ENCODE data around the gene C6orf120. TPM values are rescaled to one million over a fixed set of nuclear protein-coding genes. Genes with fewer than 3 reads are reported as not detected.

The C6orf120 gene
- total RNA-seq, 1 donor from 2014 or later: 42.9 TPM

DNA sequence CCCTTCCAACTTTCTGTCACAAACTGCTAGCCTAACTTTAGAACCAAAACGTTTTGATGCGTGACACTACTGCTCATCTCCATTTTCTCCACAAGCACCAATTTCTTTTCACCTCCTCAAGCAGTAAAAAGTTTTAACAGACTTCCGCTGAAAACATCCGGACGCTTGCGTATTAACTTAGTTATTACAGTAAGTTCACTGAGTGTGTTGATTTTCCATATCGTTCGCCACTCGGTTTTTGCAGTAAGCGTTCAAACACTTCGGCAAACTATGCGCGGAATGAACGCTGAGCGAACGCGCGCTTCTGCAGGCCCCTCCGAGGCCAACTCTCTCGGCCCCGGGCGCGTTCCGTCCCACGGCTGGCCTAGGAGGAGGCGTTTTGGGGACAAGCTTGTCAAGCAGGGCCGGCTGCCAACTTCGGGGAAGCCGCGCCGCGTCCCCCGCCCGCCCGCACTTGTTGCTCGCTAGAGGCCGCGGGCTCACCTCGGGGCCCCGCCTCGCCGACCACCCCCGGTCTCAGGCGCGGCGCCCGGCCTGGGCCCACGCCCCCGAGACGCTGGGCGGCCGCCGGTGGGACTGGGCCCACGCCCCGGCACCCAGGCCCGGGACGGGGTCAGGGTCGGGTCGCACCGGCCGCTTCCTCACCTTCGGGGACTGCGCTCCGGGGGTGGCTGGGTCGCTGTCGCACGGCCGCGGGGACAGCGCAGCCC is 21.4 kb downstream of the C6orf120 start:
- Histone ChIP-seq H3K36me3 (ENCODE audit: control insufficient read depth, insufficient read depth, low read length) (no peaks in the 10 kb centered on the region), H3K27me3 (ENCODE audit: control insufficient read depth, insufficient read depth, low read length) (no peaks in the 10 kb centered on the region), H3K4me3 (ENCODE audit: low read depth, low read length) (peak overlapping the region; percentile 71)
- TF ChIP-seq, protein P1, sequence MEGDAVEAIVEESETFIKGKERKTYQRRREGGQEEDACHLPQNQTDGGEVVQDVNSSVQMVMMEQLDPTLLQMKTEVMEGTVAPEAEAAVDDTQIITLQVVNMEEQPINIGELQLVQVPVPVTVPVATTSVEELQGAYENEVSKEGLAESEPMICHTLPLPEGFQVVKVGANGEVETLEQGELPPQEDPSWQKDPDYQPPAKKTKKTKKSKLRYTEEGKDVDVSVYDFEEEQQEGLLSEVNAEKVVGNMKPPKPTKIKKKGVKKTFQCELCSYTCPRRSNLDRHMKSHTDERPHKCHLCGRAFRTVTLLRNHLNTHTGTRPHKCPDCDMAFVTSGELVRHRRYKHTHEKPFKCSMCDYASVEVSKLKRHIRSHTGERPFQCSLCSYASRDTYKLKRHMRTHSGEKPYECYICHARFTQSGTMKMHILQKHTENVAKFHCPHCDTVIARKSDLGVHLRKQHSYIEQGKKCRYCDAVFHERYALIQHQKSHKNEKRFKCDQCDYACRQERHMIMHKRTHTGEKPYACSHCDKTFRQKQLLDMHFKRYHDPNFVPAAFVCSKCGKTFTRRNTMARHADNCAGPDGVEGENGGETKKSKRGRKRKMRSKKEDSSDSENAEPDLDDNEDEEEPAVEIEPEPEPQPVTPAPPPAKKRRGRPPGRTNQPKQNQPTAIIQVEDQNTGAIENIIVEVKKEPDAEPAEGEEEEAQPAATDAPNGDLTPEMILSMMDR (IDR thresholded peaks at IDR 0.05; ENCODE audit: insufficient read depth, low read length, poor library complexity, severe bottlenecking): no peak
- DNase-seq (ENCODE audit: low read depth): no peak

DNA sequence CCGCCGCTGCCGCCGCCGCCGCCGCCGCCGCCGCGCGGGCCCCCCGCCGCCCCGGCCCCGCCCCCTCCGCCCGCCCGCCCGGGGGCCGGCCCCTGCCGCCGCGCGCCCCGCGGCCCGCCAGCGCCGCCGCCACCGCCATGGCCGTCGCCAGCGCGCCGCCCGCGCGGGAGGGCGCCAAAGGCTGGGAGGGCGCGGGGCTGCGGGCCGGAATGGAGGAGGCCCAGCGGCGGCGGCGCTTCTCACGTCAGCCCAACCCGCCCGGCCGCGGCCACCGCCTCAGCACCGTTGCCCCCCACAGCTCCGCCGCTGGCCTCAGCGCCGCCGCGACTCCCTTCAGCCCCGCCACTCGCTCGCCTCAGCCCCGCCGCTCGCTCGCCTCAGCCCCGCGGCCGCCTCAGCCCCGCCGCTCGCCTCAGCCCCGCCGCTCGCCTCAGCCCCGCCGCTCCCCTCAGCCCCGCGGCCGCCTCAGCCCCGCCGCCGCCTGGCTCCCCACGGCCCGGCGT is 22.1 kb downstream of the C6orf120 start:
- Histone ChIP-seq H3K36me3 (ENCODE audit: control insufficient read depth, insufficient read depth, low read length) (no peaks in the 10 kb centered on the region), H3K27me3 (ENCODE audit: control insufficient read depth, insufficient read depth, low read length) (no peaks in the 10 kb centered on the region), H3K4me3 (ENCODE audit: low read depth, low read length) (peak overlapping the region; percentile 71)
- TF ChIP-seq, protein P1 (IDR thresholded peaks at IDR 0.05; ENCODE audit: insufficient read depth, low read length, poor library complexity, severe bottlenecking): no peak
- DNase-seq (ENCODE audit: low read depth): no peak

DNA sequence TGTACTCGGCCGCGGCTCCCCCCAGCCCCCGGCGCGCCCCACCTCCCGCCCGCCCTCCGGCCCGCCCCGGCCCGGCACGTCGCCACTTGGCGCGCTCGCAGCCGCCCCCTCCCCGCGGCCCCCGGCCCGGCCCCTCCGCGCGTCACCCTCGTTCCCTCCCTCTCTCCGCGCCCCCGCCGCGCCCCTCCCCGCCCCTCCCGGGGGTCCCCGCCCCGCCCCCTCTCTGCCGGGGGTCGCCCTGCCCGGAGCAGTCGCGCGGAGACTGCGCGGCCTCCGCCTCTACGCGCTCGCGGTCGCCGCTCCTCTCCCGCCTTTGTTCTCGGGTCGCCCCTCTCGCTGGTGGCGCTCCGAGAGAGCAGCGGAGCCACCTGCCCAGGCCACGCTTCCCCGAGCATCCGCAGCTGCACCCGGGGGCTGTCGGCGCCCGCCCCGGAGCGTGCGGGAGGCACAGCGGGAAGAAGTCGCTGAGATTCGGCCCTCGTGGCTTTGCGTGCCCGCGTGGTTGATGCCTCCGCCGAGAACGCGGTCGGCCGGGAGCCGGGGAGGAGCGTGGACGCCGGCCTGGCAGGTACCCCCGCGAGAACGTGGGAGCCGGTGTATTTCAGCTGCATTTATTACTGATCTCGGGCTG is 22.7 kb downstream of the C6orf120 start, which contains the start of gene PHF10:
TSS of gene PHF10 (minus strand) at position 7 of the 631 bp plus-strand sequence. CDS start 569 bp downstream, outside the sequence.
- DNase-seq (ENCODE audit: low read depth): no peak
- H3K4me3 ChIP-seq (ENCODE audit: low read depth, low read length): peak within 1 kb of the TSS; percentile 71

DNA sequence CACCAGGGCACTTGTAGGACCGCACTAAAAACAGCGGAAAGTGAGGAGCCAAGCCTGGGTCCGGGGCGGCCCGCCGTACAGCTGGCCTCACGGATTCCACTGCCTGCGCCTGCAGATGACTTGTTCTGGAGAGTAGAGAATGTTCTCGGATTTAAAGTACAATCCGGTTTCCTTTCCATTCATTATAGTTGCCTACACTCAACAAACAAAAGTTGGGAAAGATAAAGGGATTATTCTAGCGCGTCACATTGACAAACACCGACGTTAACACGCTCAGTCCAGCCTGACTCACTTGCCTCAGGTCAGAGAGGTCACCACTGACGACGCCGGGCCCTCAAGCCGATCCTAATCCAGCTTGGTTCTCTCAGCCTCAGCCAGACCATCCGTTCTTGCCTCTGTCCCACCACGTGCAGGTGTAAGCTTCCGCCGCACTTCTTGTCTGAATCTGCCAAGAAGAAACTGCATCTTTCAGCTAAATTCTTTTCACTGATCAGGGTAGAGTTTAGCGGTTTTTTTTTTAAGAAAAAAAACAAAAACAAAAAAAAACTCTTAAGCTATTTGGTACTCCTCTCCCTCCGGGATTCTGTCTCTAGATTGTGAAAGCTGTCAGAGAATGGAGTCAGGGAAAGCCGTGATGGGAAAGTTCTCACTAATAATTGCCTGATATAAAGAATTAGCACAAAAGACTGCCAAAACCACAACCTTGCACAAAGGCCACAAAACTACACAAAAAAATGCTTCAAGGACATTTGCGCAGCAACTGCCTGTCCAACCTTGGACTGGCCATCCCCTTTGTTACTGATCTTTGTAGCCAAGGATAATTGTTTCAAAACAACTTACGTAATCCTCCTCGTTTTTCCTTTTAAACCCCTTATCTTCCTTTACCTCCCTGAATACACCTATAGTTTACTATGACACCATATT is 23.5 kb downstream of the C6orf120 start:
- no peak for DNase-seq (ENCODE audit: low read depth)
- TF ChIP-seq, protein P1 (IDR thresholded peaks at IDR 0.05; ENCODE audit: insufficient read depth, low read length, poor library complexity, severe bottlenecking): no peak
- peak overlapping the region; percentile 66 for H3K4me3 ChIP-seq (ENCODE audit: low read depth, low read length)
- no peaks in the 10 kb centered on the region for H3K36me3 ChIP-seq (ENCODE audit: control insufficient read depth, insufficient read depth, low read length)
- no peaks in the 10 kb centered on the region for H3K27me3 ChIP-seq (ENCODE audit: control insufficient read depth, insufficient read depth, low read length)

More for the DNA sequence above, 22.7 kb downstream of the C6orf120 start, which contains the start of gene PHF10:
- TF ChIP-seq, protein P1 (IDR thresholded peaks at IDR 0.05; ENCODE audit: insufficient read depth, low read length, poor library complexity, severe bottlenecking): no peak
- Histone ChIP-seq H3K27me3 (ENCODE audit: control insufficient read depth, insufficient read depth, low read length) (no peaks in the 10 kb centered on the region), H3K36me3 (ENCODE audit: control insufficient read depth, insufficient read depth, low read length) (no peaks in the 10 kb centered on the region)

DNA sequence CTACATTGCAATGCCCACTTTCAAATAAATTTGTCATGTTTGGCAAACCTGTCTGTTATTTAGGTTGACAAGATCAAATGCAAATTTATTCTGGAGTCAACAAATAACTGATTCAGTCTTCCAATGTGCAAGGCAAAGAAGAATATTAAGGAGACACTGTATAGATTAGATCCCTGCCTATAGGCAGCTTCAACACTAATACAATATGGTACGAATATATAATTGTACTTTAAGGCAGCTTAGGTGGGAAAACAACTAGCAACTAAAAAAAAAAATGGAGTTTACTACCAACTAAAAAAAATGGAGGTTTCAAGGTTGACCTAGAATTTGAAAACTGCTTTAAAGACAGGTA is 24.1 kb downstream of the C6orf120 start:
- TF ChIP-seq, protein P1 (IDR thresholded peaks at IDR 0.05; ENCODE audit: insufficient read depth, low read length, poor library complexity, severe bottlenecking): no peak
- no peak for DNase-seq (ENCODE audit: low read depth)
- Histone ChIP-seq H3K27me3 (ENCODE audit: control insufficient read depth, insufficient read depth, low read length) (no peaks in the 10 kb centered on the region), H3K4me3 (ENCODE audit: low read depth, low read length) (no peak overlapping the region), H3K36me3 (ENCODE audit: control insufficient read depth, insufficient read depth, low read length) (no peaks in the 10 kb centered on the region)
